T-helper 1 cell treated with Interleukin-12 subunit alpha and Interleukin-12 subunit beta and Interleukin-4 antibody, amounts not matched to agents 30 μg/mL and 1 μg/mL, for 36 hours (primary cell): ENCODE measurements around the gene TANGO6.

Experiments used
- H3K27ac Mint-ChIP-seq: one replicate; pipeline ENCODE4 v1.8.0; 2021; ENCODE audit warnings: mild to moderate bottlenecking, mixed read lengths
- H3K27me3 Mint-ChIP-seq: one replicate; pipeline ENCODE4 v1.8.0; 2021; ENCODE audit warnings: low read depth, mixed read lengths
- H3K36me3 Mint-ChIP-seq: one replicate; pipeline ENCODE4 v1.8.0; 2021; ENCODE audit warnings: low read depth, mixed read lengths
- H3K4me1 Mint-ChIP-seq: one replicate; pipeline ENCODE4 v1.8.0; 2021; ENCODE audit warnings: low read depth, mixed read lengths
- H3K4me3 Mint-ChIP-seq: one replicate; pipeline ENCODE4 v1.8.0; 2021; ENCODE audit warnings: mild to moderate bottlenecking, moderate library complexity, mixed read lengths
- H3K9me3 Mint-ChIP-seq: one replicate; pipeline ENCODE4 v1.8.0; 2021; ENCODE audit warnings: mixed read lengths

Gene TANGO6

DNA sequence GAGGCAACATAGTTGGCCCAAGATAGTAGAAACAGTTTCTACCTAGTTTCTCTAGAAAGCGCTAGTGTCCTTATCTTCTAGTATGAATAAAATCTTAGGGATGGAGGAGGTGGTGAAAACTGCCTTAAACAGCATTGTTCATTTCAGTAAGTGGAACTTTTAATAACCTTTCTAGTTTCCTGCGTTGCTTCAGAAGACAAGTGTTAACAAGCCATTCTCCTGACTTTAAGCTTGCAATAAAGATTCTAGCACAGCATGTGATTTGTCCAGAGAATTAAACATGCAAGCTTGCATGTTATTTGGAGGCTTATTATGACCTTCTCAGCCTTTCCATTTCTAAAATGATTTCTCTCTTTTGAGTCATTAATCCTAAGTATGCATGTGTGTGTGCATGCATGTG lies 72.3 kb downstream of the TANGO6 start:
- peaks cover 7% of the 10 kb centered on the region for H3K36me3 Mint-ChIP-seq
- H3K9me3 Mint-ChIP-seq = no peaks in the 10 kb centered on the region
- H3K27ac Mint-ChIP-seq = no peak overlapping the region
- no peak overlapping the region for H3K4me3 Mint-ChIP-seq
- no peaks in the 10 kb centered on the region for H3K4me1 Mint-ChIP-seq
- H3K27me3 Mint-ChIP-seq = no peaks in the 10 kb centered on the region

DNA sequence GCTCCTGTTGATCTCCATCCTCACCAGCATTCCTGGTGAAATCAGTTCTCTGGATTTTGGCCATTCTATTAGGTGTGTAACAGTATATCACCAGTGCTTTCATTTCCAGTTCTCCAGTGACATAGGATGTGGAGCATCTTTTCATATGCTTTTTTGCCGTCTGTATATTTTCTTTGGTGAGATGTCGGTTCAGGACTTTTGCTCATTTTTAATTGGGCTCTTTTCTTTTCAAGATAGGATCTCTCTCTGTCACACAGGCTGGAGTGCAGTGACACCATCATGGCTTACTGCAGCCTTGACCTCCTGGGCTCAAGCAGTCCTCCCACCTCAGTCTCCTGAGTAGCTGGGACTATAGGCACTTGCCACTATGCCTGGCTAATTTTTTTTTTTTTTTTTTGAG lies 74.2 kb downstream of the TANGO6 start:
- H3K27me3 Mint-ChIP-seq = no peaks in the 10 kb centered on the region

DNA sequence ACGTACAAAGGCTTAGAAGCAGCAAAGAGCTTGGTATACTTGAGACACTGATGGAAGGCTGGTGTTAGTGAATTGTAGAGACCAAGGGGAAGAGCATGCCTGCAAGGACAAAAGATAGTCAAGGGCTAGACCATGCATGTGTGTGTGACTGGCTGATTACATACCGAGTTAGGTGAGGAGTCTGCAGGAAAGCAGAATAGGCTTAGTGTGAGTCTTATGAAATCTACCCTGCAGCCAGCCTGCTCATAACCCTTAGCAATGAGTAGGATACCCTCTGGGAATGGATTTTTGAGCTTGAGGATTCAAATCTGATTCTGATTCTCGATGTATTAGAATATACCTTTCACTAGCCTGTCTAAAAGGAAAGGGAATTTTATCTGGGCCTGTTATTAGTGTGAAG lies 77.0 kb downstream of the TANGO6 start:
- Mint-ChIP-seq H3K36me3 (peaks cover 12% of the 10 kb centered on the region), H3K4me1 (no peaks in the 10 kb centered on the region), H3K27ac (no peak overlapping the region), H3K4me3 (no peak overlapping the region), H3K27me3 (no peaks in the 10 kb centered on the region), H3K9me3 (no peaks in the 10 kb centered on the region)

More for the DNA sequence above, 74.2 kb downstream of the TANGO6 start:
- no peaks in the 10 kb centered on the region for H3K4me1 Mint-ChIP-seq
- H3K9me3 Mint-ChIP-seq = no peaks in the 10 kb centered on the region
- H3K36me3 Mint-ChIP-seq = peaks cover 12% of the 10 kb centered on the region
- H3K4me3 Mint-ChIP-seq = no peak overlapping the region
- H3K27ac Mint-ChIP-seq = no peak overlapping the region

DNA sequence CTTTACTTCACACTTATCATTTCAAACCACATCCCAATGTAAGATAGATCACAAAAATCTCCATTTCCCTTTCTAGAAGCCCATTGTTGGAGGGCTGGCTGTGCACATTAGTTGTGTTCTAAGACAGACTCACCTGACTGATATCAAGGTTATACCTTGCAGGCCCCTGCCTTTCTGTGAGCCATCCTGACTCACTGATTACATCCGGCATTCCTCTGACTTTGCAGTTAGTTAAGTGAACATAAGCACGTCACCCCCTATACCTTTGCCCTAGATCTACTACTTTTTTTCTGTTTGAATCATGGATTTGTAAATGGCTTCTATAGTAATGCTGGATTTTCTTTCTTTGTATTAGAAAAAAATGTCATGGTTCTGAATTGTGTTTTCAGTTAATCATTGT lies 78.3 kb downstream of the TANGO6 start:
- H3K27ac Mint-ChIP-seq = no peak overlapping the region
- no peaks in the 10 kb centered on the region for H3K4me1 Mint-ChIP-seq
- no peak overlapping the region for H3K4me3 Mint-ChIP-seq
- no peaks in the 10 kb centered on the region for H3K9me3 Mint-ChIP-seq
- H3K36me3 Mint-ChIP-seq = peaks cover 12% of the 10 kb centered on the region
- H3K27me3 Mint-ChIP-seq = no peaks in the 10 kb centered on the region

DNA sequence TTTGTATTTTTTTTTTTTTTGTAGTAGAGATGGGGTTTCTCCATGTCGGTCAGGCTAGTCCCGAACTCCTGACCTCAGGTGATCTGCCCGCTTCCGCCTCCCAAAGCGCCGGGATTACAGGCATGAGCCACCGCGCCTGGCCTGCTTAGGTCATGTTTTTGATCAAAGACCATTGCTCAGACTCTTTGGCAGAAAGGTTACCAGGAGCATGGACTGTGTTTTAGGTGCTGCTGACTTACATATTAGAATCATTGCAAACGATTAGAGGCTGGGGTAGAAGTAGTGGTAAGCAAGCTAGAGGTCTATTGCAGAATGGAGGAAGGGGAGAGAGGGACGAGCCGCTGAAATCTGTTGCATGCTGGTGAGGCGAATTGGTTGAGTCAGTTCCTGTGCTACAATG lies 79.8 kb downstream of the TANGO6 start:
- peaks cover 22% of the 10 kb centered on the region for H3K36me3 Mint-ChIP-seq
- no peak overlapping the region for H3K4me3 Mint-ChIP-seq
- H3K27ac Mint-ChIP-seq = no peak overlapping the region
- no peaks in the 10 kb centered on the region for H3K27me3 Mint-ChIP-seq
- no peaks in the 10 kb centered on the region for H3K9me3 Mint-ChIP-seq
- H3K4me1 Mint-ChIP-seq = no peaks in the 10 kb centered on the region

- no peaks in the 10 kb centered on the region for H3K4me1 Mint-ChIP-seq
- H3K27ac Mint-ChIP-seq = no peak overlapping the region
- no peaks in the 10 kb centered on the region for H3K27me3 Mint-ChIP-seq
- H3K9me3 Mint-ChIP-seq = no peaks in the 10 kb centered on the region
- H3K4me3 Mint-ChIP-seq = no peak overlapping the region
- peaks cover 28% of the 10 kb centered on the region for H3K36me3 Mint-ChIP-seq
Observed at GRCh38 chr16:68927018-68927417, 83.7 kb downstream of the TANGO6 start.

GRCh38 chr16:68931196-68931595 lies 87.9 kb downstream of the TANGO6 start:
- Mint-ChIP-seq H3K9me3 (no peaks in the 10 kb centered on the region), H3K4me3 (no peak overlapping the region), H3K36me3 (peaks cover 31% of the 10 kb centered on the region), H3K4me1 (peaks cover 5% of the 10 kb centered on the region), H3K27ac (no peak overlapping the region), H3K27me3 (no peaks in the 10 kb centered on the region)

- peaks cover 20% of the 10 kb centered on the region for H3K36me3 Mint-ChIP-seq
- H3K4me3 Mint-ChIP-seq = no peak overlapping the region
- peaks cover 5% of the 10 kb centered on the region for H3K4me1 Mint-ChIP-seq
- no peaks in the 10 kb centered on the region for H3K9me3 Mint-ChIP-seq
- H3K27me3 Mint-ChIP-seq = no peaks in the 10 kb centered on the region
- no peak overlapping the region for H3K27ac Mint-ChIP-seq
Observed at GRCh38 chr16:68934402-68934801, 91.1 kb downstream of the TANGO6 start.

DNA sequence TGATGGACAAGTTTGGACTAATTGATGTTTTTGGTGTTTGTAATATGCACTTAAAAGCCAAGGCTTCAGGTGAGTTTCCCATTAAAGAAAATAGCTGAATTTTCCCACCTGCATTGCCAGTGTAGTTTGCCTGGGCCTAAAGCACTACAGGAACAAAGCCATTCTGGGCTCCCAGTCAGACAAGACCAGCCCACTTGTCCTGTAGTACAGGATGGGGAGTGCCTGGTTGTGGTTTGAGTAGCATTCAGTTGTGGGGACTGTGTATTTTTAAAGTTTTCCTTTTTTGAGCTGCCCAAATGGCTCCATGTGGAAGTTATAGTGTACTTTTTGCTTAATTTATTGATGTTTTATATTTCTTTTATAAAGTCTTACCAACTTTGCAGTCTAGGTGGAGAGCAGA lies 91.7 kb downstream of the TANGO6 start:
- no peak overlapping the region for H3K4me3 Mint-ChIP-seq
- no peaks in the 10 kb centered on the region for H3K9me3 Mint-ChIP-seq
- no peak overlapping the region for H3K27ac Mint-ChIP-seq
- peaks cover 5% of the 10 kb centered on the region for H3K4me1 Mint-ChIP-seq
- no peaks in the 10 kb centered on the region for H3K27me3 Mint-ChIP-seq
- peaks cover 17% of the 10 kb centered on the region for H3K36me3 Mint-ChIP-seq

DNA sequence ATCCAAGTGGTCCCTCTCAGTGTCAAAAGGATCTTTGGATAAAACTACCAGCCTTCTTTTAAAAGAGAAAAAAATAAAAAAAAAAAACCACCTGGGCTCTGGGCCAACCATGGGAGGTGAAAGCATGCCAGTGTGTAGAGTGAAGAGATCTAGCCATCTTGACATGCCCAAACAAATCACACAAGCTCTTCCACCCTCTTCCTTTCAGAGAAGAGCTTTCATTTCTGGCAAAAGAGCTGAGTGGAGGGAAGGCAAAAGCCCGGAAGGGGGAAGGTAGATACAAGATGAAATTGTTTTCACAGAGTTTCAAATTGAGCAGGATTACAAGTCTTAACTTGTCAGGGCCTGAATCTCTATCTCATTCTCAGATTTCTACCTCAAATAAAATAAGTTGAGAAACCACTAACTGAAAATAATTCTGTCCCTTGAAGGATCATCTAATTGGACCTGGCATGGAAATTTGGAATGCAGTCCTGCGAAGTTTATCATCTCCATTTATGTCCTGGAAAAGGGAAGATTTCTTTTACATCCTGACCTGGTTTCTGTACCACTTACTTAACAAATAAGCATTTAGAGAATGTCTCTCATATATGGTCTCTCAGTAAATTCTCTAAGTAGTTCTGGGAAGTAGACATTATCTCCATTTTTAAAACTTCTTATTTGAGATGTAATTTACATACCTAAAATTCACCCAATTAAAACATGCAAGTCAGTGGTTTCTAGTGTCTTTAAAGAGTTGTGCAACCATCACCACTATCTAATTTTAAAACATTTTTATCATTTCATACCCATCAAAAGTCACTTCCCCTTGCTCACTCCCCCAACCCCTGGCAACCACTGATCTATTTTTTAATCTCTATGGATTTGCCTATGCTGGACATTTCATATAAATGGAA lies 93.7 kb downstream of the TANGO6 start:
- Mint-ChIP-seq H3K4me1 (peaks cover 5% of the 10 kb centered on the region), H3K36me3 (peaks cover 13% of the 10 kb centered on the region), H3K27me3 (no peaks in the 10 kb centered on the region), H3K9me3 (no peaks in the 10 kb centered on the region), H3K27ac (no peak overlapping the region), H3K4me3 (no peak overlapping the region)

- no peak overlapping the region for H3K27ac Mint-ChIP-seq
Observed at GRCh38 chr16:68939692-68940320, 96.5 kb downstream of the TANGO6 start.

GRCh38 chr16:68940816-68941215 lies 97.5 kb downstream of the TANGO6 start:
- H3K4me3 Mint-ChIP-seq = no peak overlapping the region
- H3K36me3 Mint-ChIP-seq = peaks cover 31% of the 10 kb centered on the region
- H3K27ac Mint-ChIP-seq = no peak overlapping the region
- H3K27me3 Mint-ChIP-seq = no peaks in the 10 kb centered on the region
- no peaks in the 10 kb centered on the region for H3K4me1 Mint-ChIP-seq
- H3K9me3 Mint-ChIP-seq = peaks cover 14% of the 10 kb centered on the region

More at GRCh38 chr16:68939692-68940320, 96.5 kb downstream of the TANGO6 start:
- H3K4me3 Mint-ChIP-seq = no peak overlapping the region
- H3K27me3 Mint-ChIP-seq = no peaks in the 10 kb centered on the region
- peaks cover 27% of the 10 kb centered on the region for H3K36me3 Mint-ChIP-seq
- H3K4me1 Mint-ChIP-seq = peaks cover 4% of the 10 kb centered on the region
- H3K9me3 Mint-ChIP-seq = peaks cover 13% of the 10 kb centered on the region

GRCh38 chr16:68943961-68944360 lies 100.6 kb downstream of the TANGO6 start:
- H3K4me1 Mint-ChIP-seq = no peaks in the 10 kb centered on the region
- H3K27ac Mint-ChIP-seq = no peak overlapping the region
- no peak overlapping the region for H3K4me3 Mint-ChIP-seq
- no peaks in the 10 kb centered on the region for H3K27me3 Mint-ChIP-seq
- H3K36me3 Mint-ChIP-seq = peaks cover 22% of the 10 kb centered on the region
- peaks cover 14% of the 10 kb centered on the region for H3K9me3 Mint-ChIP-seq

GRCh38 chr16:68948230-68948910 lies 105.0 kb downstream of the TANGO6 start:
- H3K36me3 Mint-ChIP-seq = peaks cover 19% of the 10 kb centered on the region
- H3K27ac Mint-ChIP-seq = no peak overlapping the region
- peaks cover 14% of the 10 kb centered on the region for H3K9me3 Mint-ChIP-seq
- H3K27me3 Mint-ChIP-seq = no peaks in the 10 kb centered on the region
- no peaks in the 10 kb centered on the region for H3K4me1 Mint-ChIP-seq
- H3K4me3 Mint-ChIP-seq = no peak overlapping the region
